ACHN (cell line): ENCODE results near the gene SLX4IP.

ENCODE experiments used
- DNase-seq: peaks from one replicate; pipeline ENCODE4 v3.0.0-alpha.2; 2015
- in situ Hi-C: cut with HindIII; loops from 2 replicates; pipeline ENCODE4 v1.10.0; 2017; ENCODE audit warnings: low sequenced_read_pairs, low pct_ligation_motif_present, low pct_unique_long_range_greater_than_20kb

SLX4IP gene

GRCh38 chr20:10659651-10660601 is 224.8 kb downstream of the SLX4IP start:
- DNase-seq: no peak
- in situ Hi-C loops: no loop called here

GRCh38 chr20:10660661-10661060 is 225.6 kb downstream of the SLX4IP start:
- in situ Hi-C loops: no loop called here
- no peak for DNase-seq

- in situ Hi-C loops: no loop called here
- DNase-seq: no peak
These were observed 226.2 kb downstream of the SLX4IP start for GRCh38 chr20:10661261-10661660.

- no peak for DNase-seq
- in situ Hi-C loops: no loop called here
These were observed 227.0 kb downstream of the SLX4IP start for GRCh38 chr20:10662151-10662550.

- in situ Hi-C loops: no loop called here
These were observed 227.8 kb downstream of the SLX4IP start for GRCh38 chr20:10662661-10663458.

GRCh38 chr20:10663756-10664155 is 228.7 kb downstream of the SLX4IP start:
- in situ Hi-C loops: no loop called here
- DNase-seq: no peak

More at GRCh38 chr20:10662661-10663458, 227.8 kb downstream of the SLX4IP start:
- DNase-seq: no peak

- DNase-seq: no peak
- in situ Hi-C loops: no loop called here
These were observed 230.0 kb downstream of the SLX4IP start for GRCh38 chr20:10665027-10665561.

- in situ Hi-C loops: no loop called here
These were observed 230.7 kb downstream of the SLX4IP start for GRCh38 chr20:10665791-10666190.

GRCh38 chr20:10666221-10667076 is 231.3 kb downstream of the SLX4IP start:
- in situ Hi-C loops: no loop called here

More at GRCh38 chr20:10665791-10666190, 230.7 kb downstream of the SLX4IP start:
- DNase-seq: no peak

GRCh38 chr20:10667077-10667401 is 231.9 kb downstream of the SLX4IP start:
- in situ Hi-C loops: no loop called here
- no peak for DNase-seq

More at GRCh38 chr20:10666221-10667076, 231.3 kb downstream of the SLX4IP start:
- DNase-seq: no peak

GRCh38 chr20:10667560-10668167 is 232.6 kb downstream of the SLX4IP start:
- DNase-seq: no peak
- in situ Hi-C loops: no loop called here

GRCh38 chr20:10668677-10669368 is 233.7 kb downstream of the SLX4IP start:
- in situ Hi-C loops: no loop called here
- no peak for DNase-seq

- no peak for DNase-seq
- in situ Hi-C loops: no loop called here
These were observed 234.8 kb downstream of the SLX4IP start for GRCh38 chr20:10669843-10670446.

GRCh38 chr20:10670501-10671220 is 235.6 kb downstream of the SLX4IP start:
- in situ Hi-C loops: no loop called here
- no peak for DNase-seq

GRCh38 chr20:10671221-10671918 is 236.3 kb downstream of the SLX4IP start:
- in situ Hi-C loops: no loop called here

More at GRCh38 chr20:10671221-10671918, 236.3 kb downstream of the SLX4IP start:
- DNase-seq: peak; percentile 93
